ENCODE data around the gene TMEM8B.

Gene TMEM8B

DNA sequence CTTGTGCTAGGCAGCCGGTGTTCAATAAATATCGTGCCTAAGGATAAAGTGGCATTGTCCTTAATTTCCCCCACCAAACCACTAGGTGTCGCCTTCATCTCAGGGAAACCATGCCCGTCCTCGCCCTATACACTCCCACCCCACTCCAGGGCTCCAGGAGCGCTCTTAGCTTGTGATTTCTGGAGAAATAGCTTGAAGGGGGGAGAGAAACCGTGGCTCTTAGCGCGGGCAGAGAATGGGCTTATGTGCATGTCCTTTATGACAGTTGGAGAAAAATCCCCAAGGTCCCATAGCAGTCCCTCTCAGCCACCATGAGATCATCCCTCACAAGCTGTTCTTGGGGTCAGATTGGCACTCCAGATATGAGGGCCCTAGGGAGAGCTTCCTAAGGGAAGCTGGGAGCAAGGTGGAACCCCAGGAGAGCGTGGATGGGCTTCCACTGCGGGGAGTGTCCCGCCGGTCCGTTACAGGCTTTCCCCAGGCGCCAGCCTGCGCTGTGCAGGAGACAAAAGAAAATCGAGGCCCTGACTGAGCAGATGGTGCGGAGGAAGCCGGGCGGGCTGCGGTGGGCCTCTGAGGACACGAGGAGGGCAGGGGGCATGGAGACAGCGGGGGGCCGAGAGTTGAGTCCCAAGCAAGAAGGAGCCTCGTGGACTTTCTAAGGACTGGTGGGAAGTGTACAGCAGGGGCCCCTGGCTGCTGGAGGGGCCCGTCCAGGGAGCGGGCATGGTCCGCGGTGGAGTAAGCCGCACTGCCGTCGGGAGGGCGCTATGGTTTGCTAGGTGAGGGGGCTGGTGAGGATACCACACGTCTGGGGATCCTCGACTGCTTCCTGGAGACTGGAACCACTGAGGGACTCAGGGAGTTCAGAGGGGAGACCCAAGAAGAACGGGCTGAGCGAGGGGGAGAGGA, 38.4 kb upstream of the TMEM8B start:
- peak; percentile 88 for DNase-seq (ENCODE audit: extremely low spot score)
- TF ChIP-seq ZNF384 (IDR thresholded peaks at IDR 0.05) (no peak), L3MBTL2 (conservative IDR thresholded peaks at IDR 0.05) (no peak), FOXM1 (IDR thresholded peaks at IDR 0.05; ENCODE audit: borderline replicate concordance) (no peak), SP1 (IDR thresholded peaks at IDR 0.05) (no peak), NFRKB (IDR thresholded peaks at IDR 0.05) (no peak), CTBP1 (IDR thresholded peaks at IDR 0.05; ENCODE audit: borderline replicate concordance) (no peak), BHLHE40 (IDR thresholded peaks at IDR 0.05; ENCODE audit: borderline replicate concordance) (no peak), ARNT (IDR thresholded peaks at IDR 0.05) (no peak), HDGF (IDR thresholded peaks at IDR 0.05; ENCODE audit: borderline replicate concordance) (no peak), LEF1 (IDR thresholded peaks at IDR 0.05; ENCODE audit: borderline replicate concordance) (no peak), FOXK2 (IDR thresholded peaks at IDR 0.05) (no peak), SUZ12 (IDR thresholded peaks at IDR 0.05) (no peak), ELF4 (IDR thresholded peaks at IDR 0.05) (no peak), FOXA1 (IDR thresholded peaks at IDR 0.05) (no peak), TARDBP (IDR thresholded peaks at IDR 0.05) (no peak)
- TF ChIP-seq, protein P1, sequence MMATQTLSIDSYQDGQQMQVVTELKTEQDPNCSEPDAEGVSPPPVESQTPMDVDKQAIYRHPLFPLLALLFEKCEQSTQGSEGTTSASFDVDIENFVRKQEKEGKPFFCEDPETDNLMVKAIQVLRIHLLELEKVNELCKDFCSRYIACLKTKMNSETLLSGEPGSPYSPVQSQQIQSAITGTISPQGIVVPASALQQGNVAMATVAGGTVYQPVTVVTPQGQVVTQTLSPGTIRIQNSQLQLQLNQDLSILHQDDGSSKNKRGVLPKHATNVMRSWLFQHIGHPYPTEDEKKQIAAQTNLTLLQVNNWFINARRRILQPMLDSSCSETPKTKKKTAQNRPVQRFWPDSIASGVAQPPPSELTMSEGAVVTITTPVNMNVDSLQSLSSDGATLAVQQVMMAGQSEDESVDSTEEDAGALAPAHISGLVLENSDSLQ (IDR thresholded peaks at IDR 0.05) = no peak
- CTCF ChIA-PET = interaction anchor here (0.6 to 1.4 kb wide), 11 partner anchors 10 to 1671 kb away, joined by 3 to 16 read pairs (median 3); partner anchors contain the start of gene SPAG8
- POLR2A ChIA-PET = interaction anchor here (1.2 kb wide), 1 partner anchor 24 kb away, joined by 8 read pairs; the partner anchor contains the start of gene HINT2

DNA sequence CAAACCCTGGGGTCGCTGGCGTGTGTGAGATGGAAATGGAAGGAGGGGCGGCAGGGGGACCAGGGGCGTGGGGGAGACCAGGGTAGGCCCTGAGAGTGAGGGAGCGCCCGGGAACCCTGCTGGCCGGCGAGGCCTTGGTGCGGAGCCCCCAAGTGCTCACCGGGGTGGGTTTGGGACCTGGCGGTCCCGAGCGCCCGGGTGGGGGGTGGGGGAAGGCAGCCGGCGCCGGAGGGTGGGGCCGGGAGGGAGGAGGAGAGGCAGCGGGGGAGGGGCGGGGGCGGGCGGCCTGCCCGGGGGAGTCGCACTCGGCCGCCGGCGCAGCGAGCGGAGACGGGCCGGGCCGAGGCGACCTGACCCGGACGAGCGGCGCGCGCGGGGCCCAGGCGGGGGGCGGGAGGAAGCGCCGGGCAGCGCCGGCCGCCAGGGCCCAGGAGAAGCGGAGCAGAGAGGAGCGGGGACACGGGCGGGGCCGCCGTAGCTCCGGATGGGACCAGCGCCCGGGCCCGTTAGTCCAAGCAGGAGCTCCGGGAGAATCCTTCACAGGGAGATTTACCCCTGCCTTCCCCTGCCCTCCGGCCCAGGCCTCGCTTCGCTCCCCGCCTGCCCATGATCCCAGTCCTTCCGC, 37.6 kb upstream of the TMEM8B start, which contains the start of gene NPR2:
Gene NPR2, plus strand, starts transcription at position 295 of the 625 bp plus-strand sequence. CDS start 818 bp downstream, outside the sequence.
- DNase-seq (ENCODE audit: extremely low spot score) = no peak
- CTCF ChIA-PET = no interaction called here
- TF ChIP-seq FOXK2 (IDR thresholded peaks at IDR 0.05) = no peak
- TF ChIP-seq CTBP1 (IDR thresholded peaks at IDR 0.05; ENCODE audit: borderline replicate concordance) = no peak
- TF ChIP-seq ZNF384 (IDR thresholded peaks at IDR 0.05) = no peak
- no peak for TF ChIP-seq HDGF (IDR thresholded peaks at IDR 0.05; ENCODE audit: borderline replicate concordance)
- TF ChIP-seq SP1 (IDR thresholded peaks at IDR 0.05) = no peak
- TF ChIP-seq L3MBTL2 (conservative IDR thresholded peaks at IDR 0.05) = no peak
- TF ChIP-seq SUZ12 (IDR thresholded peaks at IDR 0.05) = no peak
- TF ChIP-seq TARDBP (IDR thresholded peaks at IDR 0.05) = no peak
- no peak for TF ChIP-seq NFRKB (IDR thresholded peaks at IDR 0.05)
- no peak for TF ChIP-seq ELF4 (IDR thresholded peaks at IDR 0.05)
- no peak for TF ChIP-seq LEF1 (IDR thresholded peaks at IDR 0.05; ENCODE audit: borderline replicate concordance)
- TF ChIP-seq BHLHE40 (IDR thresholded peaks at IDR 0.05; ENCODE audit: borderline replicate concordance) = no peak
- TF ChIP-seq FOXA1 (IDR thresholded peaks at IDR 0.05) = no peak
- TF ChIP-seq, protein P1 (IDR thresholded peaks at IDR 0.05) = no peak
- no peak for TF ChIP-seq FOXM1 (IDR thresholded peaks at IDR 0.05; ENCODE audit: borderline replicate concordance)
- TF ChIP-seq ARNT (IDR thresholded peaks at IDR 0.05) = no peak
- POLR2A ChIA-PET = no interaction called here

DNA sequence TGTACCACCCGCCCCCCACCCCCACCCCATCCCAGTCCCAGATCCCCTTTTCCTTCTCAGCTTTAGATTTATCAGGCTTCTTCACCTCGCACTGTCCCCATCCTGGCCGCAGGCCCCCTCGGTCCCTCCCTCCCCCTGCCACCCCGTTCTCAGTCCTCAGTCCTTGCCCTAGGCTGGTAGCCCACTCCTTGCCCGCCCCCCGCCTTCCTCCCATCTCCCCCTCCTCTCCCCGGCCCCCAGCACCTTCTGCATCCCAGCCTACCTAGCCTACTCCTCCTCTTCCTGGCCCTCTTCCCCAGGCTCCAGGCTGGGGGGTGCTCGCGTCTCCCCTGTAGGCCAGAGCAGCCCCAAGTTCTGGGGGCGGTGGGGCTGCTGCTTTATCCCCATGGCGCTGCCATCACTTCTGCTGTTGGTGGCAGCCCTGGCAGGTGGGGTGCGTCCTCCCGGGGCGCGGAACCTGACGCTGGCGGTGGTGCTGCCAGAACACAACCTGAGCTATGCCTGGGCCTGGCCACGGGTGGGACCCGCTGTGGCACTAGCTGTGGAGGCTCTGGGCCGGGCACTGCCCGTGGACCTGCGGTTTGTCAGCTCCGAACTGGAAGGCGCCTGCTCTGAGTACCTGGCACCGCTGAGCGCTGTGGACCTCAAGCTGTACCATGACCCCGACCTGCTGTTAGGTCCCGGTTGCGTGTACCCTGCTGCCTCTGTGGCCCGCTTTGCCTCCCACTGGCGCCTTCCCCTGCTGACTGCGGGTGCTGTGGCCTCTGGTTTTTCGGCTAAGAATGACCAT, 36.8 kb upstream of the TMEM8B start:
- no peak for TF ChIP-seq NFRKB (IDR thresholded peaks at IDR 0.05)
- no peak for TF ChIP-seq BHLHE40 (IDR thresholded peaks at IDR 0.05; ENCODE audit: borderline replicate concordance)
- TF ChIP-seq SUZ12 (IDR thresholded peaks at IDR 0.05) = no peak
- TF ChIP-seq ELF4 (IDR thresholded peaks at IDR 0.05) = no peak
- no peak for TF ChIP-seq TARDBP (IDR thresholded peaks at IDR 0.05)
- TF ChIP-seq FOXA1 (IDR thresholded peaks at IDR 0.05) = no peak
- TF ChIP-seq CTBP1 (IDR thresholded peaks at IDR 0.05; ENCODE audit: borderline replicate concordance) = no peak
- no peak for TF ChIP-seq FOXK2 (IDR thresholded peaks at IDR 0.05)
- no peak for TF ChIP-seq ZNF384 (IDR thresholded peaks at IDR 0.05)
- TF ChIP-seq SP1 (IDR thresholded peaks at IDR 0.05) = no peak
- TF ChIP-seq LEF1 (IDR thresholded peaks at IDR 0.05; ENCODE audit: borderline replicate concordance) = no peak
- no peak for TF ChIP-seq HDGF (IDR thresholded peaks at IDR 0.05; ENCODE audit: borderline replicate concordance)
- no peak for TF ChIP-seq L3MBTL2 (conservative IDR thresholded peaks at IDR 0.05)
- TF ChIP-seq, protein P1 (IDR thresholded peaks at IDR 0.05) = no peak
- TF ChIP-seq ARNT (IDR thresholded peaks at IDR 0.05) = no peak
- TF ChIP-seq FOXM1 (IDR thresholded peaks at IDR 0.05; ENCODE audit: borderline replicate concordance) = no peak
- no peak for DNase-seq (ENCODE audit: extremely low spot score)
- POLR2A ChIA-PET = no interaction called here
- CTCF ChIA-PET = interaction anchor here (0.5 kb wide), 1 partner anchor 230 kb away, joined by 3 read pairs; no protein-coding TSS in a partner anchor

DNA sequence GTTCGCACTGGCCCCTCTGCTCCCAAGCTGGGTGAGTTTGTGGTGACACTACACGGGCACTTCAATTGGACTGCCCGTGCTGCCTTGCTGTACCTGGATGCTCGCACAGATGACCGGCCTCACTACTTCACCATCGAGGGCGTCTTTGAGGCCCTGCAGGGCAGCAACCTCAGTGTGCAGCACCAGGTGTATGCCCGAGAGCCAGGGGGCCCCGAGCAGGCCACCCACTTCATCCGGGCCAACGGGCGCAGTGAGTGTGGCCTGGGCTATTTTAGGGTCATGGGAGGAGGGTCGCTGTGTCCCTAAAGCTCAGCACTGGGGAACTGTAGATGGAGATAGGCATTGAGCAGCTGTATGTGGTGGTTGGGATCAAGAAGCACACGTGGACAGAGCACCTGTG, 36.2 kb upstream of the TMEM8B start:
- ChIA-PET POLR2A (no interaction called here), CTCF (interaction anchor here (0.5 kb wide), 1 partner anchor 230 kb away, joined by 3 read pairs; no protein-coding TSS in a partner anchor)
- no peak for TF ChIP-seq ARNT (IDR thresholded peaks at IDR 0.05)
- no peak for TF ChIP-seq HDGF (IDR thresholded peaks at IDR 0.05; ENCODE audit: borderline replicate concordance)
- TF ChIP-seq ELF4 (IDR thresholded peaks at IDR 0.05) = no peak
- TF ChIP-seq BHLHE40 (IDR thresholded peaks at IDR 0.05; ENCODE audit: borderline replicate concordance) = no peak
- no peak for TF ChIP-seq LEF1 (IDR thresholded peaks at IDR 0.05; ENCODE audit: borderline replicate concordance)
- no peak for TF ChIP-seq FOXK2 (IDR thresholded peaks at IDR 0.05)
- no peak for TF ChIP-seq L3MBTL2 (conservative IDR thresholded peaks at IDR 0.05)
- no peak for TF ChIP-seq FOXM1 (IDR thresholded peaks at IDR 0.05; ENCODE audit: borderline replicate concordance)
- TF ChIP-seq SP1 (IDR thresholded peaks at IDR 0.05) = no peak
- TF ChIP-seq CTBP1 (IDR thresholded peaks at IDR 0.05; ENCODE audit: borderline replicate concordance) = no peak
- no peak for TF ChIP-seq SUZ12 (IDR thresholded peaks at IDR 0.05)
- TF ChIP-seq NFRKB (IDR thresholded peaks at IDR 0.05) = no peak
- TF ChIP-seq ZNF384 (IDR thresholded peaks at IDR 0.05) = no peak
- TF ChIP-seq, protein P1 (IDR thresholded peaks at IDR 0.05) = no peak
- no peak for TF ChIP-seq TARDBP (IDR thresholded peaks at IDR 0.05)
- no peak for TF ChIP-seq FOXA1 (IDR thresholded peaks at IDR 0.05)
- DNase-seq (ENCODE audit: extremely low spot score) = no peak
